CD4-positive, alpha-beta T cell treated with Interleukin-2 at 100 ng/mL for 4 hours (primary cell): Measurements from ENCODE around the gene LRRC26.
A peak's percentile ranks its signal among the peaks of the same experiment; 100 is the strongest.

Experiments used
- DNase-seq: peaks from one replicate; pipeline ENCODE4 v3.0.0-alpha.2; 2020; ENCODE audit warnings: low spot score

Gene LRRC26

GRCh38 chr9:137183980-137184595 is 14.2 kb upstream of the LRRC26 start:
- DNase-seq = no peak

GRCh38 chr9:137182836-137183235 is 13.0 kb upstream of the LRRC26 start:
- no peak for DNase-seq

- no peak for DNase-seq
Measured at GRCh38 chr9:137181680-137182079, 11.8 kb upstream of the LRRC26 start.

DNA sequence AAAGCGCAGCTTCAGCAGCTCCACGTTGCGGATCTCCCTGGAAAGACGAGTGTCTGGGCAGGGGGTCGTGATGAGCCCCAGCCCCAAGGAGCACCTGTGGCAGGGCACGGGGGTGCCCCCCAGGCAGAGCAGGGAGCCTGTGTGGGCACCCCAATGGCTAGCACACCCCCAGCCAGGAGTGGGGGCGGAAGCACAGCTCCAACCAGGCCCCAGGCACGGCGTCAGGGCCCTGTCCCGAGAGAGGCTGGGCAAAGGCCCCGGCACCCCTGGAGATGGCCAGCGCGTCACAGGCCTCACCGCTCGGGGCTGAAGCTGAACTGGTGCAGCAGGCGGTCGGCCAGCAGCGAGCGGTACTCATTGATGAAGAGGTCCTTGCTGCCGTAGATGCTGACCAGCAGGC is 10.6 kb upstream of the LRRC26 start:
- no peak for DNase-seq

DNA sequence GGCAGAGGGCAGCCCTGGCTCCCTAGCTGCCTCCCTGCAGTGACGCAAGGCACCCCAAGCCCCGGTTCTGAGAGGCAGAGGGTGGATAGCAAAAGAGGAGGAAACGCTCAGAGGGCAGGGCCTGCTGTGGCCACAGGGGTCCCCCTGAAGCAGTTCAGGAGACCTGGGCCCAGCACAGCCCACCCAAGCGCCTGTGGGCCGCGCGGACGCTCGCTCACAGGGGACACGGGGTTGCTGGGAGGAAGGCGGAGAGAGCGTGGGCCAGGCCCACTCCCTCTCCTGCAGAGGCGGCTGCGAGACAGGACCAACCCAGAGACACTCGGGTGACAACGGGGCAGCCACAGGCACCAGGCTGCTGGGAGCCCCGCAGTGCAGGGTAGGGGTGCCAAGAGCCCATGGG is 9.9 kb upstream of the LRRC26 start:
- DNase-seq = no peak

DNA sequence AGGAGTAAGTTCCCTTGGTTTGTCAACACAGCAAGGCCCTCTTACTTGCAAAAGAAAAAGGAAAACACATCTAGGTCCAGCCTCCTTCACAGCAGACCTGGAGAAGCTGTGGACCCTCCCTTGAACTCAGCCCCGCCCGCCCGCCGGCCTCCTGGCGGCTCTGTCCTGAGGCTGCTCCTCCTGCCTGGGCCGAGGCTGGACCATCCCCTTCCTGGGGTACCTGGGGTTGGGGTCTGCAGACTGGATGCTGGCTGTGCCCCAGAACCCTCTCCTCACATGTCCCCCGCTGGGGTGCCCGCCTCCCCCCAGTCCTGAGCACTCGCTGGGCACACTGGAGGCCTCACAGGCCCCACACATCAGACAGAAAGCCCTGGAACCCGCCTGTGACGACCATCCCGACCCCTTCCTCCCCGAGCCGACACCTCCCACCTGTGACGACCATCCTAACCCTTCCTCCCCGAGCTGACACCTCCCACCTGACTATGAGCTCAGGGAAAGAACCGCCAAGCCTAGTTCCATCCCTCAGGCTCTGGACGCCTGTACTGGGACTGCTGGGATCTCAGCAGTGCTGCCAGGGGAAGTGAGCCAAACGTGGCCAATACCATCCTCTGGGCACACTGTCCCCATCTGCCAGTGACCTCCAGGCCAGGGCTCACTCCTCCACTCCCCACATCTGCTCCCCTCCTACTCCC is 9.2 kb upstream of the LRRC26 start:
- no peak for DNase-seq

DNA sequence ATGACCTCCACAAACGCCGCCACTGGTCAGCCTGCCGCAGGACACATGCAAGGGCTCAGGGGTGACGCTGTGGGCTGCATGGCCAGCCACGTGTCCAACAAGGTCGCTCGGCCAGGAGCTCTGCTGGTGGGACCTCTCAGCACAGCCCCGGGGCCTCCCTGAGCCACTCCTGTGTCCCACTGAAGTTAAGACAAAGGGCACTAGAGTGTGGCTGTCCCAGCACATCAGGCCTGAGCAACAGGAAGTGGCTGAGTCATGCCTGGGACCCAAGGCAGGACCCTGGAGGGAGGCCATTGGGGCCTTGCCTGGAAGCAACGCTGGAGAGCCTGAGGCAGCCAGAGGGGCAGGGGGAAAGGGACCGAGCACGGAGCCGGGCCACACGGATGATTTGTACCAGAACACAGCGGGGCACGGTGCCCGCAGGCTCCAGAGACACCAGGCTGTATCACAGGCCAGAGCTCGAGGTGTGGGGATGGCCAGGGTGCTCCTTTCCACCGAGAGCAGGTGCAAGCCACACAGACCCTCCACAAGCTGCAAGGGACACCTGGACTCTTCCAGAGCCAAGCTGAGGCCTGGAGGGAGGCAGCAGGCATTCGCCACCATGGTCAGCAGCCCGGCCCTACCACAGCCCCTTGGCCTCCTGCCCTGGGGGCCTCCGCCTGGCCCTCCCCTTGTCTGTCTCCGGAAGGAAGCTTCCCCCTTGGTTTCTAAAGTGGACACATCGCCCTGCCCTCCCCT is 8.5 kb upstream of the LRRC26 start:
- DNase-seq = no peak

DNA sequence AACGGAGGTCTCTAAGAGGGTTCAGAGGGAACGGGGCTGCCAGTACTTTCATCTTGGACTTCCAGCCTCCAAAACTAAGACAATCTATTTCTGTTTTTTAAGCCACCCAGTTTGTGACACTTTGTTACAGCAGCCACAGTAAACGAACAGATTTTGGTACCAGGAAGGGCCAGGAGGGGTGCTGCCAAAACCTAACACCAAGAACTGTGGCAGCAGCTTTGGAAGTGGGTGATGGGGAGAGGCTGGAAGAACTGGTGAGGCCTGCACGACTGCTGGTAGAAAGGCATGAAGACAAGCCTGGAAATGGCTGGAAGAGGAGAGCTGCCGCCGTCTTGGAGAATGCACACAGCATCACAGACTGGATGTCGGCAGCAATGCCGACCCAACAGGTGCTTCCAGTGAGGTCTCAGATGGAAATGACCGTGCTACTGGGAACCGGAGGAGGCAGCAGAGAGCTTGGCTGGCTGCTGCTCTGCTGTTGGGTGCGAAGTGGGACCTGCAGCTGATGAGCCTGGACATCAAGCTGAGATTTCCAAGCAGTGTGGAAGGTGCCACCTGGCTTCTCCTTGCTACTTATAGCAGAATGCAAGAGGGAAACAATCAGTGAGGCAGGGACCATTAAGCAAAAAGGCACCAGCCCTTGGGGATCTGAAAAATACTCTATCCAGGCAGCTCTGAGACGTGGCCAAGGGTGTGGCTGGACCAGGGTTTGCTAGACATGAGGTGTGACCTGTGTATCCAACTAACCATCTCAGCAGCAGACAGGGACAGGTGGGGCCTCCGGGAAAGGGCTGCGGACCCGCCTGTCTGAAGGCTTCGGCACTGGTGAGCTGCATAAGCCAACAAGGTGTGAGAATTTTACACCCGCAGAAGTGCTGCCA is 6.7 kb upstream of the LRRC26 start:
- DNase-seq = peak; percentile 12

DNA sequence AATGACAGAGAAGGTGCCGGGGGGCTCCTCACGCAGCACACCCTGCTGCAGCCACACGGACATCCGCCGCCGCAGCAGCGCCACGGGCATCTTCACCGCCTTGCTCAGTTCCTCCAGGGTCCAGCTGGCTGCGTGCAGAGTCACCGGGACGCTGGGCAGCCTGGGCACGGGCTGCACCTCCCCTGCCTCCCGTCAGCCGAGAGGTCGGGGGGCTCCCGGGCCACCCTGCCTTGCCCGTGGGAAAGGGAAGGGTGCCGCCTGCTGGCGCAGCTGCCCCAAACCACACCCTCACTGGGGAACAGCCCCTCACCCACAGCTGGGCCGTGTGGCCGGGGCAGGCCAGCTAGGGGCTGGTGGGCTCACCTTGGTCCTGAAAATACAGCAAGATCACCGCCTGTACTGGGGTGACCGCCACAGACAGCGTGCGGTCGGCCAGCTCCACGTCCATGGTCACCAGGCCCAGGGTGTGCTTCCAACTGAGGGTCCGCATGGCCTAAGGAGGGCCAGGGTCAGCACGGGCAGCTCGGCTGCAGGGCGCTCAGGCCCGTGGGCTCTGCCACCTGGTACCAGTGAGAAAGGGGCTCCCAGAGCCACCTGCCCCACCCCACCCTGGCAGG is 5.6 kb upstream of the LRRC26 start:
- no peak for DNase-seq

- no peak for DNase-seq
Measured at GRCh38 chr9:137174722-137175293, 5.0 kb upstream of the LRRC26 start.

- no peak for DNase-seq
Measured at GRCh38 chr9:137173796-137174664, 4.2 kb upstream of the LRRC26 start.

DNA sequence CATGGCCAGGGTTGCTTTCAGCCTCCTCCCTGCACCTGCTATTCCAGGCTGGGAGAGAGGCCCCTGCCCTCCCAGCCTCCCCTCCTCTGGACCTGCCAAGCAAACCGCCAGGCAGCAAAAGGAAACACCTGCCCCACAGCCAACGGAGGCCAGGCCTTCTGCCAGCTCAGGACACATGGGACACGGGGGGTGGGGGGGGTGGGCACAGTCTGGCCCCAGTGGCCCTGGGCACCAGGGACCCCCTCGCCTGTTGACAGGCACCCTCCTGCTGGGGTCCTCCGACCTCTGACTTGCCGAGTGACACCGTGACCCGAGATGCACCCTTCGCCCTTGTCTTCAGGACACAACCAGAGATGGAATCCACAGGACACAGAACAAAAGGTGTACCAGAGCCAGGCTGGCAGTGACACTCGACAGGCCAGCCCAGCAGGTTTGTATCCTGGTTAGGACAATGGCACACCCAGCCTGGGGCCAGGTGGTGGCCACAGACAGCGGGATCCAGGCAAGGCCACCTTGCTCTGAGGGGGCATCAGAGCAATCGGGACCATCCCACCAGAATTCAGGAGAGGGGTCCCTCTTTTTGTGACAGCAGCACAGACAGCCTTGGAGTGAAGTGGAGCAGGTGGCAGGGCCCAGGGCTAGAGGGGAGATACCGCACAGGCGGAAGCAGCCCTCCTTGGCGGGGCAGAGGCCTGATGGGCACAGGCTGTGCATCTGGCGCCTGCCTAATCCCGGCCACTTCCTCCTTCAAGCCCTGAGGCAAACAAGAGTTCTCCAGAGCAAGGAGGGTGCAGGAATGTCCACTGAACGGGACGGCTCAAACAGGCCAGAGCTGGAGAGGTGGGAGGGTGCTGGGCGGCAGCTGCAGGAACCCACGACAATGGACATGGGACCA is 3.3 kb upstream of the LRRC26 start:
- DNase-seq = no peak

- DNase-seq = no peak
Measured at GRCh38 chr9:137171149-137171900, 1.5 kb upstream of the LRRC26 start.

DNA sequence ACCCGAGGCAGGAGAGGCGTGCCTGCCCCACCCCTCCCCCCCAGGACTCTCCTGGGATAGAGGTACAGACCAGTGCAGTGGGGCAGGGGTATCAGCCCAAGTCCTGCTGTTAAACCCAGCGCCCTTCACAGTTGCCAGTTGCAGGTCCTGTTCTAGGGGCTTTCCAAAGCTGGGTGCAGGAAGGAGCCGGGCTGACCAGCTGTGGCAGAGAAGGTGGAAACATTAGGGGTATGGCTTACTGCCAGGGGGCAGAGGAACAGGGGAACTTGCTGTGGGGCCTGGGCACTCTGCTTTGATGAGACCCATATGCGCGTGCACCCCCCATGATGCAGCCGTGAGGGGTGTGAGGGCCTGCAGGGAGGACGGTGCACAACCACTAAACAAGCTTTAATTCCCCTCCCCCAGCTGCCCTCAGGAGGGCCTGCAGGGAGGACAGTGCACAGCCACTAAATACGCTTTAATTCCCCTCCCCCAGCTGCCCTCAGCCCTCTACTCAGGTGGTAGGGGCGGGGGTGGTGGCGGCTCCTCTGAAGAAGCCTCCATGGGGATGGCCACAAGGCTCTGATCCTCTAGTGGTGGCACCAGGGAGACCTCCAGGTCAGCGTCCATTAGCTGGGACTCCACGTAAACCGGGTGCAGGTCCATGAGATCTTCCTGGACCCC is 766 bp upstream of the LRRC26 start:
- DNase-seq = no peak

GRCh38 chr9:137168904-137169856 is 671 bp downstream of the LRRC26 start:
- DNase-seq = no peak

GRCh38 chr9:137168573-137168903 is 1.3 kb downstream of the LRRC26 start:
- DNase-seq = no peak
